Calu3 (cell line): Measurements from ENCODE around the gene DRD4. TPM values are rescaled to one million over a fixed set of nuclear protein-coding genes. Genes with fewer than 3 reads are reported as not detected.

Experiments
- BruUV-seq: library from RNA; stranded (reverse); fragments of 400-500 nt; replicated peaks from 2 replicates; lab custom pipeline; 2021; lab: Mats Ljungman, UMichigan
- CTCF ChIA-PET: fragments of 300-600 bp; sonication (Branson Sonifier 250); formaldehyde crosslinking; loops from one replicate; lab custom pipeline; 2022; ENCODE audit warnings: antibody characterized with exemption; lab: Charles Lee
- DNase-seq: peaks from one replicate; pipeline ENCODE4 v3.0.0; 2022
- H3K27ac Mint-ChIP-seq: one replicate; pipeline ENCODE4 v1.8.0; 2022; ENCODE audit warnings: mixed read lengths; ENCODE audit not compliant: unreplicated experiment
- H3K27me3 Mint-ChIP-seq: one replicate; pipeline ENCODE4 v1.8.0; 2022; ENCODE audit warnings: mixed read lengths; ENCODE audit not compliant: unreplicated experiment
- H3K36me3 Mint-ChIP-seq: one replicate; pipeline ENCODE4 v1.8.0; 2022; ENCODE audit warnings: mild to moderate bottlenecking, moderate library complexity, mixed read lengths; ENCODE audit not compliant: insufficient read depth, unreplicated experiment
- H3K4me1 Mint-ChIP-seq: one replicate; pipeline ENCODE4 v1.8.0; 2022; ENCODE audit warnings: mild to moderate bottlenecking, low read depth, mixed read lengths; ENCODE audit not compliant: unreplicated experiment
- H3K4me3 Mint-ChIP-seq: one replicate; pipeline ENCODE4 v1.8.0; 2022; ENCODE audit warnings: mild to moderate bottlenecking, low read depth, moderate library complexity, mixed read lengths; ENCODE audit not compliant: unreplicated experiment
- H3K9me3 Mint-ChIP-seq: one replicate; pipeline ENCODE4 v1.8.0; 2022; ENCODE audit warnings: low read depth, mixed read lengths; ENCODE audit not compliant: unreplicated experiment
- CTCF ChIP-seq: fragments of 200-600 bp; IDR thresholded peaks from one replicate; pipeline ENCODE4 v1.8.0; 2022; ENCODE audit warnings: antibody characterized with exemption; ENCODE audit not compliant: unreplicated experiment
- intact Hi-C: fragments of 100-400 bp; cut with micrococcal nuclease; formaldehyde crosslinking; loops from one replicate; pipeline ENCODE4 v1.10.0; 2022; ENCODE audit not compliant: unreplicated experiment
- total RNA-seq: library from RNA; stranded (reverse); gene quantifications from 2 replicates; pipeline ENCODE4 v1.2.3, GENCODE V29; 2022

Gene DRD4
- total RNA-seq, 1 experiment from 2014 or later, result 1.3 TPM

GRCh38 chr11:615504-616319 is 21.4 kb upstream of the DRD4 start, which contains the start of gene IRF7:
IRF7 (minus strand) TSS chr11:615950; CDS start chr11:615364, 586 bp downstream.
- no peak for TF ChIP-seq CTCF
- peaks cover 87% of the 10 kb centered on the region for H3K36me3 Mint-ChIP-seq
- no peaks in the 10 kb centered on the region for H3K9me3 Mint-ChIP-seq
- peak; percentile 95 for DNase-seq
- CTCF ChIA-PET, result interaction anchor here (0.9 to 1.0 kb wide), 2 partner anchors 11 to 40 kb away, joined by 3 to 4 read pairs; no protein-coding TSS in a partner anchor
- intact Hi-C loops, result no loop called here
- H3K27ac Mint-ChIP-seq, result peak within 1 kb of the TSS; percentile 74
- H3K4me3 Mint-ChIP-seq, result peak within 1 kb of the TSS; percentile 85
- H3K4me1 Mint-ChIP-seq, result no peaks in the 10 kb centered on the region
- H3K27me3 Mint-ChIP-seq, result no peaks in the 10 kb centered on the region
- BruUV-seq, result no TSS peak

- BruUV-seq, result TSS peak; percentile 88
- peak overlapping the region; percentile 74 for H3K27ac Mint-ChIP-seq
- CTCF ChIA-PET, result no interaction called here
Measured at GRCh38 chr11:616320-617198, 20.5 kb upstream of the DRD4 start.

GRCh38 chr11:617199-617911 is 19.7 kb upstream of the DRD4 start:
- no peaks in the 10 kb centered on the region for H3K4me1 Mint-ChIP-seq
- intact Hi-C loops, result no loop called here

More at GRCh38 chr11:616320-617198, 20.5 kb upstream of the DRD4 start:
- peak overlapping the region; percentile 85 for H3K4me3 Mint-ChIP-seq
- H3K36me3 Mint-ChIP-seq, result peaks cover 79% of the 10 kb centered on the region
- no peaks in the 10 kb centered on the region for H3K4me1 Mint-ChIP-seq
- intact Hi-C loops, result no loop called here
- no peak for TF ChIP-seq CTCF
- H3K27me3 Mint-ChIP-seq, result no peaks in the 10 kb centered on the region
- no peaks in the 10 kb centered on the region for H3K9me3 Mint-ChIP-seq
- no peak for DNase-seq

More at GRCh38 chr11:617199-617911, 19.7 kb upstream of the DRD4 start:
- DNase-seq, result no peak
- no peak overlapping the region for H3K4me3 Mint-ChIP-seq
- no peaks in the 10 kb centered on the region for H3K27me3 Mint-ChIP-seq
- no peaks in the 10 kb centered on the region for H3K9me3 Mint-ChIP-seq
- BruUV-seq, result no TSS peak
- TF ChIP-seq CTCF, result no peak
- no peak overlapping the region for H3K27ac Mint-ChIP-seq
- CTCF ChIA-PET, result no interaction called here
- peaks cover 71% of the 10 kb centered on the region for H3K36me3 Mint-ChIP-seq
